Spinal cord (tissue), 10 donors: ENCODE results near the gene CCDC88C. TPM values are rescaled to one million over a fixed set of nuclear protein-coding genes. Genes with fewer than 3 reads are reported as not detected.
"Not testable (repeated sequence)": the region's sequence is repeated elsewhere in the genome, so short reads cannot be mapped to it uniquely, and the experiment has no call there.

ENCODE experiments used
- DNase-seq, 6 donors: peaks; one replicate each; pipeline versions ENCODE4 v3.0.0 to v3.0.0-alpha.2; 2013 to 2015; ENCODE audit warnings: low spot score in 6 of 6, low read depth in 4 of 6
- H3K27ac ChIP-seq: one replicate; pipeline ENCODE4 v1.5.1; 2013; ENCODE audit warnings: low read depth, low read length, control low read depth
- H3K27me3 ChIP-seq: one replicate; pipeline ENCODE4 v1.6.1; 2013; ENCODE audit warnings: low read length; ENCODE audit not compliant: control insufficient read depth, insufficient read depth
- H3K36me3 ChIP-seq: one replicate; pipeline ENCODE4 v1.6.1; 2013; ENCODE audit warnings: low read length; ENCODE audit not compliant: control insufficient read depth, insufficient read depth
- H3K4me1 ChIP-seq: one replicate; pipeline ENCODE4 v1.6.1; 2013; ENCODE audit warnings: low read length; ENCODE audit not compliant: control insufficient read depth, insufficient read depth
- H3K4me3 ChIP-seq: one replicate; pipeline ENCODE4 v1.5.1; 2013; ENCODE audit warnings: low read depth, low read length, control low read depth
- H3K9me3 ChIP-seq: one replicate; pipeline ENCODE4 v1.6.1; 2013; ENCODE audit warnings: low read length; ENCODE audit not compliant: control insufficient read depth, insufficient read depth
- WGBS: methylation state at CpG from one replicate; pipeline ENCODE4 v1.1.5; 2013; ENCODE audit warnings: missing lambda C conversion rate; ENCODE audit not compliant: insufficient coverage; 5-methylcytosine and 5-hydroxymethylcytosine counted together
- polyA plus RNA-seq, 2 donors: library from polyadenylated mRNA; unstranded; fragments of 120-200 nt; gene quantifications; one replicate each; pipeline ENCODE4 v1.2.1, GENCODE V29; 2013; ENCODE audit not compliant: insufficient read length in 2 of 2
- total RNA-seq, 2 donors: library from RNA; depleted of rRNA in 1 of 2; stranded (reverse); fragments of 120-200 nt in 1 of 2; fragments of >200 nt in 1 of 2; gene quantifications; one replicate each; pipeline versions ENCODE4 v1.2.3 to v1.2.4, GENCODE V29; 2013 to 2014
- donor health status: healthy.

The CCDC88C gene
- total and polyA plus RNA-seq, 4 donors, result 8.8 to 22.6 (median 19.9) TPM

GRCh38 chr14:91249841-91250616 lies 167.6 kb downstream of the CCDC88C start:
- Histone ChIP-seq H3K27me3 (no peaks in the 10 kb centered on the region), H3K27ac (no peak overlapping the region), H3K9me3 (peaks cover 2% of the 10 kb centered on the region), H3K36me3 (no peaks in the 10 kb centered on the region), H3K4me3 (no peak overlapping the region), H3K4me1 (peaks cover 35% of the 10 kb centered on the region)
- 53% methylated on average over 8 of the region's 10 CpGs for WGBS
- DNase-seq, result peak in 2 of 6 donors; percentile 57 to 78

GRCh38 chr14:91246051-91246852 lies 171.4 kb downstream of the CCDC88C start:
- Histone ChIP-seq H3K9me3 (peaks cover 2% of the 10 kb centered on the region), H3K4me3 (no peak overlapping the region), H3K27me3 (no peaks in the 10 kb centered on the region), H3K27ac (no peak overlapping the region), H3K4me1 (peaks cover 32% of the 10 kb centered on the region), H3K36me3 (no peaks in the 10 kb centered on the region)
- WGBS, result 93% methylated on average over 15 of the region's 15 CpGs
- no peak for DNase-seq

- H3K9me3 ChIP-seq, H3K27me3 ChIP-seq, H3K36me3 ChIP-seq, H3K27ac ChIP-seq, H3K4me3 ChIP-seq, DNase-seq: not testable (repeated sequence)
- 100% methylated on average over 5 of the region's 8 CpGs for WGBS
- peaks cover 27% of the 10 kb centered on the region for H3K4me1 ChIP-seq
These were observed 172.0 kb downstream of the CCDC88C start for GRCh38 chr14:91245616-91246015.

- Histone ChIP-seq H3K27me3 (no peaks in the 10 kb centered on the region), H3K9me3 (peaks cover 2% of the 10 kb centered on the region), H3K4me3 (no peak overlapping the region), H3K36me3 (no peaks in the 10 kb centered on the region), H3K4me1 (peaks cover 22% of the 10 kb centered on the region), H3K27ac (no peak overlapping the region)
- DNase-seq, result no peak
- 88% methylated on average over 9 of the region's 9 CpGs for WGBS
These were observed 172.6 kb downstream of the CCDC88C start for GRCh38 chr14:91245029-91245428.

GRCh38 chr14:91244501-91244901 lies 173.1 kb downstream of the CCDC88C start, which contains the start of gene GPR68:
Gene GPR68 (minus strand): TSS chr14:91244704. CDS start chr14:91235050, 9,654 bp downstream.
- H3K36me3 ChIP-seq, result no peaks in the 10 kb centered on the region
- peaks cover 20% of the 10 kb centered on the region for H3K4me1 ChIP-seq
- H3K27me3 ChIP-seq, result no peaks in the 10 kb centered on the region
- peaks cover 2% of the 10 kb centered on the region for H3K9me3 ChIP-seq
- DNase-seq, result peak in 3 of 6 donors; percentile 49 to 85 (median 72)
- 10% methylated on average over 9 of the region's 12 CpGs for whole genome bisulfite sequencing
- no peak within 1 kb of the TSS for H3K27ac ChIP-seq
- H3K4me3 ChIP-seq, result no peak within 1 kb of the TSS

GRCh38 chr14:91243074-91243471 lies 174.5 kb downstream of the CCDC88C start:
- no peaks in the 10 kb centered on the region for H3K27me3 ChIP-seq
- H3K27ac ChIP-seq, result no peak overlapping the region
- no peaks in the 10 kb centered on the region for H3K36me3 ChIP-seq
- H3K9me3 ChIP-seq, result peaks cover 2% of the 10 kb centered on the region
- no peak for DNase-seq
- WGBS, result 79% methylated on average over 3 of the region's 6 CpGs
- peaks cover 20% of the 10 kb centered on the region for H3K4me1 ChIP-seq
- H3K4me3 ChIP-seq, result no peak overlapping the region

- Histone ChIP-seq H3K36me3 (no peaks in the 10 kb centered on the region), H3K9me3 (peaks cover 2% of the 10 kb centered on the region), H3K27ac (no peak overlapping the region), H3K4me3 (no peak overlapping the region), H3K27me3 (no peaks in the 10 kb centered on the region), H3K4me1 (peaks cover 20% of the 10 kb centered on the region)
- no peak for DNase-seq
- 73% methylated on average over 2 of the region's 4 CpGs for WGBS
These were observed 175.0 kb downstream of the CCDC88C start for GRCh38 chr14:91242635-91243034.

GRCh38 chr14:91241863-91242262 lies 175.8 kb downstream of the CCDC88C start:
- no peak overlapping the region for H3K27ac ChIP-seq
- H3K9me3 ChIP-seq, result no peaks in the 10 kb centered on the region
- no peak overlapping the region for H3K4me3 ChIP-seq
- no peaks in the 10 kb centered on the region for H3K27me3 ChIP-seq
- H3K4me1 ChIP-seq, result peaks cover 20% of the 10 kb centered on the region
- DNase-seq, result no peak
- H3K36me3 ChIP-seq, result no peaks in the 10 kb centered on the region
- WGBS, result 77% methylated on average over 7 of the region's 7 CpGs

- Histone ChIP-seq H3K27me3 (no peaks in the 10 kb centered on the region), H3K9me3 (no peaks in the 10 kb centered on the region), H3K4me1 (peaks cover 3% of the 10 kb centered on the region), H3K36me3 (peaks cover 12% of the 10 kb centered on the region), H3K4me3 (no peak overlapping the region), H3K27ac (no peak overlapping the region)
- no peak for DNase-seq
- 82% methylated on average over 2 of the region's 8 CpGs for WGBS
These were observed 179.0 kb downstream of the CCDC88C start for GRCh38 chr14:91238661-91239060.
